Heart left ventricle (tissue), 16 donors: ENCODE measurements around the gene MVP. TPM values are rescaled to one million over a fixed set of nuclear protein-coding genes. Genes with fewer than 3 reads are reported as not detected.
"Not testable (repeated sequence)": the region's sequence is repeated elsewhere in the genome, so short reads cannot be mapped to it uniquely, and the experiment has no call there.

Experiments
- ATAC-seq, 4 donors: fragments of 200-7000 bp; cut with Tn5 transposase; one replicate each; pipeline ENCODE4 v1.9.1; 2020 to 2022; ENCODE audit warnings: moderate library complexity in 4 of 4, mild to moderate bottlenecking in 3 of 4, moderate number of reproducible peaks in 1 of 4
- DNase-seq, 5 donors: peaks; one replicate each; pipeline ENCODE4 v3.0.0-alpha.2; 2020
- H3K27ac ChIP-seq, 12 donors: fragments of 200-600 bp; sonication (generic) in 4 of 12; one replicate each; pipeline versions ENCODE4 v1.5.0 to v1.8.0; 2016 to 2022; ENCODE audit warnings: mild to moderate bottlenecking in 2 of 12
- H3K27me3 ChIP-seq, 9 donors: fragments of 200-600 bp; sonication (generic) in 2 of 9; one replicate each; pipeline versions ENCODE4 v1.5.1 to v1.8.0; 2016 to 2022; ENCODE audit warnings: mild to moderate bottlenecking in 3 of 9
- H3K36me3 ChIP-seq, 9 donors: fragments of 200-600 bp; sonication (generic) in 2 of 9; one replicate each; pipeline versions ENCODE4 v1.5.0 to v1.8.0; 2018 to 2022; ENCODE audit warnings: mild to moderate bottlenecking in 2 of 9
- H3K4me1 ChIP-seq, 12 donors: fragments of 200-600 bp; sonication (generic) in 4 of 12; one replicate each; pipeline versions ENCODE4 v1.5.0 to v1.8.0; 2016 to 2022; ENCODE audit warnings: mild to moderate bottlenecking in 3 of 12
- H3K4me3 ChIP-seq, 12 donors: fragments of 200-600 bp; sonication (generic) in 4 of 12; one replicate each; pipeline versions ENCODE4 v1.5.0 to v1.8.0; 2017 to 2022; ENCODE audit warnings: mild to moderate bottlenecking in 9 of 12, moderate library complexity in 4 of 12
- H3K9me3 ChIP-seq, 12 donors: fragments of 200-600 bp; sonication (generic) in 4 of 12; one replicate each; pipeline versions ENCODE4 v1.5.0 to v1.8.0; 2016 to 2022; ENCODE audit warnings: mild to moderate bottlenecking in 1 of 12
- POLR2A ChIP-seq, 2 donors: fragments of 450-650 bp; IDR thresholded peaks; one replicate each; pipeline ENCODE4 v1.6.1; 2017; ENCODE audit warnings: antibody characterized with exemption in 2 of 2, mild to moderate bottlenecking in 2 of 2, moderate library complexity in 2 of 2
- WGBS, 4 donors: extraction: QIAGEN DNeasy Blood & Tissue Kit in 2 of 4; methylation state at CpG; one replicate each; pipeline versions ENCODE4 v1.1.5 to v1.1.7; 2013 to 2018; 5-methylcytosine and 5-hydroxymethylcytosine counted together
- intact Hi-C, 10 donors: fragments of 100-400 bp; cut with DNase I; formaldehyde crosslinking; loops; one replicate each; pipeline versions ENCODE4 v1.11.1 to v1.14.2; 2022
- polyA plus RNA-seq, 2 donors: library from polyadenylated mRNA; stranded (reverse); fragments of 200-250 nt; gene quantifications; one replicate each; pipeline ENCODE4 v1.2.3, GENCODE V29; 2013
- total RNA-seq, 9 donors: library from RNA; depleted of rRNA in 2 of 9; stranded (reverse); fragments of >200 nt in 2 of 9; fragmentation: NEBNext Ultra II Directional in 3 of 9; extraction: Animal tissue kit (Norgen Biotek cat#: 25700) in 3 of 9; gene quantifications; one replicate each; pipeline versions ENCODE4 v1.1.0 to v1.2.4, GENCODE V29; 2016 to 2023
- TF ChIP-seq, protein P1 (sequence below), 12 donors: fragments of 200-600 bp; sonication (generic) in 4 of 12; IDR thresholded peaks; one replicate each; pipeline versions ENCODE4 v1.5.0 to v1.8.0; 2018 to 2022; ENCODE audit warnings: antibody characterized with exemption in 12 of 12, mild to moderate bottlenecking in 5 of 12
- donor health status: ischemic (EF 13 %, LVEDD 7.1; RV severe dilation, severe dysfunction).
- donor health status: healthy with polysubstance abuse.
- donor health status: DM: no; HTN: yes; CAD: no.
- donor health status: DM: no; HTN: no; CAD: no.
- donor health status: ischemic (EF 25% LVEDD 6.9; RV normal size, moderate dysfunction).
- donor health status: ischemic (EF 25% LVEDD 5.7; RV mildly dilated, moderate dysfunction).
- donor health status: healthy.
- donor health status: DM: yes; HTN: yes; CAD: no.
- donor health status: ischemic (EF 35%, LVEDD 5.7; RV mildly dilated, moderate dysfunction).
- donor health status: nonischemic (EF 11% LVEDD 7.7; RV severe dilation, severe dysfunction).
- donor health status: DM: yes; HTN: yes; CAD: no.
- donor health status: PGD.
- donor health status: ischemic (EF 29% LVEDD 5.4; RV normal size, mild dysfunction).
- donor health status: nonischemic (EF 23%, LVEDD 6.1; RV moderate dilation, normal function).

MVP gene
- total and polyA plus RNA-seq, 11 donors = 32.9 to 140 (median 44.6) TPM

DNA sequence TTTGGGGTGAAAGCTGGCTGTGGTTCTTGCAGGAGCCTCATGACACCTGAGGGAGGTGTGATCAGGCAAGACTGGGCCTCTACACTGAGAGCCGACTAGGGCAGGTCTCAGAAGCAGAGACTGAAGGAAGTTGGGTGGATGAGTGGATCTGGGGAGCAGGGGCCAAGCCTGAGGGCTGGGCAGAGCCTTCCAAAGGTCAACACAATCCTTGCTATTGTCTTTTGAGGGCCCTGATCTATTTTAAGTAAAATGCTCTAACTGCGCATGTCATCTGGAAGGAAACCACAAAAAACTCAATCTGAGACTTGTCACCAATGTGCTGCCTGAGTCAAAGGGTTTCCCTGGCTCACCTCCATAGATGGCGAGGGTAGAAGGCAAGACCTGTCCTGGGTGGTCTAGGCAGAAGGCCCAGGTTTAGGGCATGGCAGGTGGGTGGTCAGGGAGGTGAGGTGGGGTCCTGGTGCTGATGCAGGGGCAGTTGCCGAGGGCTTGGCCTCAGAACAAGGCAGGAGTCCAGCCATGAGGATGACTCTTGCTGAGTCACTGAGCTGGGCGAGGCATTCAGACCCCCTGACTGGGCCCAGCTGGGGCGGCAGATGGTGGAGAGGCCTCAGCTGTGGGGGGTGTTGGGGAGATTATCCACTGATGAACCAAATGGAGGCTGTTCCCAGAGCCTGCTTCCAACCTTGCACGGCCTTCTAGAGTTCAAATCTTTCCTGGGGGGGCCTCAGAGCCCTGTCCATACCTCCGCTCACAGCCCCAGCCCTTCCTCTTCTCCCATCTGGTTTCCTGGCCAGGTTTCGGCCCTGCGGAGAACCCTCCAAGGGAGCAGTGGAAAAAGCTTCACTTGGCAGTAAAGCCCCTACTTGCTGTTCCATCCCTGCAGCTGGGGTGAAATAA lies 5.1 kb downstream of the MVP start:
- WGBS, 4 donors = 51 to 68% (median 61%) methylated on average over 10 of the region's 10 CpGs
- H3K27me3 ChIP-seq = no peaks in the 10 kb centered on the region
- TF ChIP-seq POLR2A (IDR thresholded peaks at IDR 0.05) = no peak
- TF ChIP-seq, protein P1, sequence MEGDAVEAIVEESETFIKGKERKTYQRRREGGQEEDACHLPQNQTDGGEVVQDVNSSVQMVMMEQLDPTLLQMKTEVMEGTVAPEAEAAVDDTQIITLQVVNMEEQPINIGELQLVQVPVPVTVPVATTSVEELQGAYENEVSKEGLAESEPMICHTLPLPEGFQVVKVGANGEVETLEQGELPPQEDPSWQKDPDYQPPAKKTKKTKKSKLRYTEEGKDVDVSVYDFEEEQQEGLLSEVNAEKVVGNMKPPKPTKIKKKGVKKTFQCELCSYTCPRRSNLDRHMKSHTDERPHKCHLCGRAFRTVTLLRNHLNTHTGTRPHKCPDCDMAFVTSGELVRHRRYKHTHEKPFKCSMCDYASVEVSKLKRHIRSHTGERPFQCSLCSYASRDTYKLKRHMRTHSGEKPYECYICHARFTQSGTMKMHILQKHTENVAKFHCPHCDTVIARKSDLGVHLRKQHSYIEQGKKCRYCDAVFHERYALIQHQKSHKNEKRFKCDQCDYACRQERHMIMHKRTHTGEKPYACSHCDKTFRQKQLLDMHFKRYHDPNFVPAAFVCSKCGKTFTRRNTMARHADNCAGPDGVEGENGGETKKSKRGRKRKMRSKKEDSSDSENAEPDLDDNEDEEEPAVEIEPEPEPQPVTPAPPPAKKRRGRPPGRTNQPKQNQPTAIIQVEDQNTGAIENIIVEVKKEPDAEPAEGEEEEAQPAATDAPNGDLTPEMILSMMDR (IDR thresholded peaks at IDR 0.05) = no peak
- peaks cover 0 to 74% (median 52%) of the 10 kb centered on the region in 12 donors for H3K4me1 ChIP-seq
- peaks cover 0 to 24% (median 0%) of the 10 kb centered on the region in 9 donors for H3K36me3 ChIP-seq
- H3K9me3 ChIP-seq = no peaks in the 10 kb centered on the region
- H3K4me3 ChIP-seq = peak overlapping the region in 7 of 12 donors; percentile 1 to 32 (median 11)
- peak; percentile 66 to 79 (median 76) for ATAC-seq
- peak; percentile 55 to 84 (median 79) for DNase-seq
- intact Hi-C loops = no loop called here
- H3K27ac ChIP-seq = peak overlapping the region; percentile 59 to 91 (median 78)

DNA sequence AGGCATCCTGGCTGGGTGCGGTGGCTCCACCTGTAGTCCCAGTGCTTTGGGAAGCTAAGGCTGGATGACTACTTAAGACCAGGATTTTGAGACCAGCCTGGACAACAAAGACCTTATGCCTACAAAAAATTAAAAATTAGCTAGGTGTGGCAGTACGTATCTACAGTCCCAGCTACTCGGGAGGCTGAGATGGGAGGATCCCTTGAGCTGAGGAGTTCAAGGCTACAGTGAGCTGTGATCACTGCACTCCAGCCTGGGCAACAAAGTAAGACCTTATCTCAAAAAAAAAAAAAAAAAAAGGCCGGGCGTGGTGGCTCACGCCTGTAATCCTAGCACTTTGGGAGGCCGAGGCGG lies 6.1 kb downstream of the MVP start:
- no peak overlapping the region for H3K4me3 ChIP-seq
- ATAC-seq (no peak), DNase-seq (no peak)
- TF ChIP-seq, protein P1 (IDR thresholded peaks at IDR 0.05) = no peak
- TF ChIP-seq POLR2A (IDR thresholded peaks at IDR 0.05) = no peak
- peaks cover 0 to 34% (median 9%) of the 10 kb centered on the region in 9 donors for H3K36me3 ChIP-seq
- peak overlapping the region in 11 of 12 donors; percentile 59 to 91 (median 77) for H3K27ac ChIP-seq
- 85 to 97% (median 90%) methylated on average over 5 to 8 of the region's 8 CpGs for WGBS, 4 donors
- H3K27me3 ChIP-seq = no peaks in the 10 kb centered on the region
- intact Hi-C loops = no loop called here
- H3K9me3 ChIP-seq = no peaks in the 10 kb centered on the region
- peaks cover 0 to 70% (median 47%) of the 10 kb centered on the region in 12 donors for H3K4me1 ChIP-seq

DNA sequence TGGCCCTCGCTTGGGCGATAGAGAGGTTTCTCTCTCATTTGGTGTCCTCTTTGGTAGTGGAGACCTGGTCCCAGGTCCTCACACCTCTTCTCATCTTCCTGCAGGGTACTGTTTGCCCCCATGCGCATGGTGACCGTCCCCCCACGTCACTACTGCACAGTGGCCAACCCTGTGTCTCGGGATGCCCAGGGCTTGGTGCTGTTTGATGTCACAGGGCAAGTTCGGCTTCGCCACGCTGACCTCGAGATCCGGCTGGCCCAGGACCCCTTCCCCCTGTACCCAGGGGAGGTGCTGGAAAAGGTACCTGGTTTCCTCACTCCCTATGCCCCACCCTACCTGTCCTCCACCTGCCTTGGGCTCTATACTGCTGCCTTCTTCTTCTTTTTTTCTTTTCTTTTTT lies 10.5 kb downstream of the MVP start:
- Histone ChIP-seq H3K4me3 (no peak overlapping the region), H3K4me1 (peaks cover 0 to 26% (median 8%) of the 10 kb centered on the region in 12 donors), H3K27me3 (no peaks in the 10 kb centered on the region), H3K9me3 (no peaks in the 10 kb centered on the region), H3K36me3 (peaks cover 0 to 74% (median 51%) of the 10 kb centered on the region in 9 donors), H3K27ac (no peak overlapping the region)
- TF ChIP-seq, protein P1 (IDR thresholded peaks at IDR 0.05) = no peak
- no peak for TF ChIP-seq POLR2A (IDR thresholded peaks at IDR 0.05)
- intact Hi-C loops = no loop called here
- WGBS, 4 donors = 92 to 97% (median 95%) methylated on average over 10 to 11 of the region's 11 CpGs
- ATAC-seq = no peak
- DNase-seq = no peak

DNA sequence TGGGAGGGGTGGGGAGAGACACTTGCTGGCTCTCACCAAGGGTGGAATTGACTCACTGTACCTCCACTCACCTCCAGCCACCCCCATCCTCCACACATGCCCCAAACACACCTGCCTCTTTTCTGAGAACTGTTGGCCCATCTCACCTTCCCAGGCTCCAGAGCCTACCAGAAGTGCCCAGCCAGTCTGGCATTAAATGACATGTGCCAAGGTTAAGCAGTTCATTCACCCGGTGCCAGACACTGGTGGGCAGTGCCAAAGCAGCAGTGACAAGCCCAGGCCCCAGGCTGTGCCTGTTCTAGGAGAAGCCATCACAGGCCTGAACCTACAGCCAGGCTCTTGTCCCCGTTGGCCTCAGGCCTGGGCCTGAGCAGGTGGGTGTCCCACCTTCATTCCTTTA lies 11.2 kb downstream of the MVP start:
- intact Hi-C loops = no loop called here
- Histone ChIP-seq H3K4me3 (no peak overlapping the region), H3K4me1 (peaks cover 0 to 18% (median 4%) of the 10 kb centered on the region in 12 donors), H3K27ac (no peak overlapping the region), H3K27me3 (no peaks in the 10 kb centered on the region), H3K9me3 (no peaks in the 10 kb centered on the region), H3K36me3 (peaks cover 0 to 76% (median 58%) of the 10 kb centered on the region in 9 donors)
- TF ChIP-seq POLR2A (IDR thresholded peaks at IDR 0.05) = no peak
- TF ChIP-seq, protein P1 (IDR thresholded peaks at IDR 0.05) = no peak
- DNase-seq (peak in 3 of 5 donors; percentile 38 to 75 (median 74)), ATAC-seq (peak; percentile 61 to 92 (median 80))
- 43 to 63% (median 54%) methylated on average over 2 of the region's 2 CpGs for WGBS, 4 donors

DNA sequence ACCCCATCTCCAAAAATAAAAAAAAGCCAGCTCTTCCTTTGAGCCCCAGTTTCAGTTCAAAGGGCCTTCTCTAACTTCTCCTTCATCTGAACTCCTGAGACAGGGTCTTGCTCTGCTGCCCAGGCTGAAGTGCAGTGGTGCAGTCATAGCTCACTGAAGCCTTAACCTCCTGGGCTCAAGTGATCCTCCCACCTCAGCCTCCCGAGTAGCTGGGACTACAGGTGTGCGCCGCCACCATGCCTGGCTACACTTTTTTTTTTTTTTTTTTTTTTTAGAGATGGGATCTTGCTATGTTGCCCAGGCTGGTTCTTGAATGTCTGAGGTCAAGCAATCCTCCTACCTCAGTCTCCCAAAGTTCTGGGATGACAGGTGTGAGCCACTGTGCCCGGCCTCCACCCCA lies 13.0 kb downstream of the MVP start:
- H3K9me3 ChIP-seq, H3K27ac ChIP-seq, DNase-seq, H3K27me3 ChIP-seq, intact Hi-C loops, H3K4me3 ChIP-seq, ATAC-seq, H3K4me1 ChIP-seq: not testable (repeated sequence)
- 96 to 98% (median 97%) methylated on average over 4 of the region's 4 CpGs for WGBS, 4 donors
- H3K36me3 ChIP-seq = peaks cover 0 to 85% (median 76%) of the 10 kb centered on the region in 9 donors
